ENCODE measurements around the gene ARHGAP31.
A peak's percentile ranks its signal among the peaks of the same experiment; 100 is the strongest.

ARHGAP31 gene

DNA sequence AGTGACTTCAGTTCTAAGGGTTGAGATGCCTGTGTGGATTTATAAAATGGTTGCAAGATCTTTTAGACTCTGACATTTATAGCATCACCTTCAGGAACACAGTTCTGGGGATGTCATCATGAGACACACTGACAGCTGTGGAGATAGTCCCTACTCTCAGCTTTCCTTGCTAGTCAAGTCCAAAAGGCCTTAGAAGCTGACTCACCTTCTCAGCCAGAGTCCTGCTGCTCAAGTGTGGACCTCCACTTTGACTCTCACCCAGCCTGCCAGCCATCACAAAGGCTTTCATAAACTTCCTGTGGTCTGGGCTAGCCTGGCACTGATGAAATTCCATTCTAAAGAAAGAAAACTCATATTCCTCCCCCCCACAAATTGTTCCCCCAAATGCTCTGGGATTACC lies 124.5 kb downstream of the ARHGAP31 start:
- H3K4me3 ChIP-seq (ENCODE audit: control insufficient read depth, low read depth, low read length), result no peak overlapping the region
- DNase-seq (ENCODE audit: low read depth), result peak; percentile 6
- TF ChIP-seq, protein P1, sequence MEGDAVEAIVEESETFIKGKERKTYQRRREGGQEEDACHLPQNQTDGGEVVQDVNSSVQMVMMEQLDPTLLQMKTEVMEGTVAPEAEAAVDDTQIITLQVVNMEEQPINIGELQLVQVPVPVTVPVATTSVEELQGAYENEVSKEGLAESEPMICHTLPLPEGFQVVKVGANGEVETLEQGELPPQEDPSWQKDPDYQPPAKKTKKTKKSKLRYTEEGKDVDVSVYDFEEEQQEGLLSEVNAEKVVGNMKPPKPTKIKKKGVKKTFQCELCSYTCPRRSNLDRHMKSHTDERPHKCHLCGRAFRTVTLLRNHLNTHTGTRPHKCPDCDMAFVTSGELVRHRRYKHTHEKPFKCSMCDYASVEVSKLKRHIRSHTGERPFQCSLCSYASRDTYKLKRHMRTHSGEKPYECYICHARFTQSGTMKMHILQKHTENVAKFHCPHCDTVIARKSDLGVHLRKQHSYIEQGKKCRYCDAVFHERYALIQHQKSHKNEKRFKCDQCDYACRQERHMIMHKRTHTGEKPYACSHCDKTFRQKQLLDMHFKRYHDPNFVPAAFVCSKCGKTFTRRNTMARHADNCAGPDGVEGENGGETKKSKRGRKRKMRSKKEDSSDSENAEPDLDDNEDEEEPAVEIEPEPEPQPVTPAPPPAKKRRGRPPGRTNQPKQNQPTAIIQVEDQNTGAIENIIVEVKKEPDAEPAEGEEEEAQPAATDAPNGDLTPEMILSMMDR (conservative IDR thresholded peaks at IDR 0.05; ENCODE audit: control insufficient read depth, insufficient read depth, low read depth, low read length), result no peak

DNA sequence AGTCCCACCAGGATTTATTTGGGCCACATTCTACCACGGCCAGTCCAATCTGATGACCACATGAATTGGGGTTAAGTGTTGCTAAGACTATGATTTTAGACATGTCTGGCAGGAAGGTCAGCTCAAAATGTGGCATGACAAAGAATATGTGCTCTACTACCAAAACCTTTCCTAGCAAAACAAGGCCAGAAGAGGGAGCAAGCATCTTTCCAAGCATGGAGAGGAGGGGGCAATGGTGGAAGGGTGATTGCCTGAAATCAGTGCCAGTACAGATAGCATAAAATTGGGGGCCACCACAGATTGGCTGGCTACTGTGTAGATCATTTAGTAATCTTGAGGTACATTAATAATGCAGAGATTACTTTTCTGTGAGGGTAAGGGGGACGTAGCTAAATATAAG lies 126.0 kb downstream of the ARHGAP31 start:
- DNase-seq (ENCODE audit: low read depth), result no peak
- H3K4me3 ChIP-seq (ENCODE audit: control insufficient read depth, low read depth, low read length), result no peak overlapping the region
- TF ChIP-seq, protein P1 (conservative IDR thresholded peaks at IDR 0.05; ENCODE audit: control insufficient read depth, insufficient read depth, low read depth, low read length), result no peak

DNA sequence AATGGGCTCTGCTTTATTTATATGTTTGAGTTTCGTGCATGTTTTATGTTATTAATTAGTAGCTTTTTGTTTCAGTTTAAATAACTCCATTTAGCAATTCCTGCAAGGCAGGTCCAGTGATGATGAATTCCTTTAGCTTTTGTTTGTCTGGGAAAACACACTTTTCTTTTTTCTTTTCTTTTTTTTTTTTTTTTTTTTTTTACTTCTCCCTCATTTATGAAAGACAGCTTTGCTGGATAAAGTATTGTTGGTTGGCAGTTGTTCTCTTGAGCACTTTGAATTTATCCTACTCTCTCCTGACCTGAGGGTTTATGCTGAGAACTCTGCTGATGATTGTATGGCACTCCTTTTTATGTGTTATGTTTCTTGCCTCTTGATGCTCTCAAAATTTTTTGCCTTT lies 133.5 kb downstream of the ARHGAP31 start:
- TF ChIP-seq, protein P1 (conservative IDR thresholded peaks at IDR 0.05; ENCODE audit: control insufficient read depth, insufficient read depth, low read depth, low read length), result no peak
- no peak overlapping the region for H3K4me3 ChIP-seq (ENCODE audit: control insufficient read depth, low read depth, low read length)
- peak; percentile 12 for DNase-seq (ENCODE audit: low read depth)

DNA sequence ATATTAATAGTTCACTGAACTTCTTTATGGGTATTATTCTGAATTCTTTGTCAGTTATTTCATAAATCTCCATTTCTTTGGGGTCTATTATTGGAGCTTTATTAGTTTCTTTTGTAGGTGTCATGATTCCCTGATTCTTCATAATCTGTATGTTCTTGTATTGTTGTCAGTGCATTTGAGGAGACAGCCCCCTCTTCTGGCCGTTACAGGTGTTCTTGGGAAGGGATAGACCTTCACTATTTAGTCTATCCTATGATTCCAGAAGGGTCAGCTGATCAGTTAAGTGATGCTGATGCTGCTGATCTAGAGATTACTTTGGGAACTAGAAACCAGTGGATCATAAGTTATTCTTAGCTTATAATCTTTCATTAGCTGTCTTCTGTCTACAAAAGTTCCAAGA lies 134.4 kb downstream of the ARHGAP31 start:
- TF ChIP-seq, protein P1 (conservative IDR thresholded peaks at IDR 0.05; ENCODE audit: control insufficient read depth, insufficient read depth, low read depth, low read length), result peak; percentile 15
- DNase-seq (ENCODE audit: low read depth), result peak; percentile 12
- H3K4me3 ChIP-seq (ENCODE audit: control insufficient read depth, low read depth, low read length), result no peak overlapping the region

DNA sequence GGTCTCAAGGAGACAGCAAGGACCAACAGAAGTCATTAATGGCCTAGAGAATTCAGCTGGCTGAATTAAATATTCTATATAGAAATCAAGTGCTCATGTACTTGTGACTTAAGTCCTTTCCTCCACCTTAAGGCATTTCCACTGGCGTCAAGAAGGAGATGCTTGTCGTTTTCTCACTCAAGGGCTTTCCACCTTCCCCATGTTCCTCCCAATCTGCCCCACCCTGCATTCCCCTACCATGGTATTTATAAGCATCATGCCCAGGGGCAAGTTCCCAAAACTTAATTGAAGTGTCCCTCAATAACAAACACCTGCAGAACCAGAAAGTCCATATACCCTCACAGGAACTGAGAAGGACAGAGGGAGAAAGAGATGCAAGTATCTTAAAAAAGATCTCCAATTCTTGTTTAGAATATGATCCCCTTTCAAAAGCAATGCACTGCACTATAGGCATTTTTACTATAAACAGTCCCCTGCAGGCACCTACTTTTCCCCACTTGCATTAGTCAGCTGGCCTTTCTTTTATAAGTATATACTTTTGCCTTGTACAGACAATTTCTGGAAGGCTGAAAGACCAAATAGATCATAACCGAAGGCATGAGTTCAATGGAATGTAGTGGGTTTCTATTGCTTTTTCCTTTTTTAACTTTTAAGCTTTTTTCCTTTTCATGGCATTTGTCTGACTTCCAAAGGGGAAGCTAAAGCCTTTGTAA lies 139.6 kb downstream of the ARHGAP31 start:
- TF ChIP-seq, protein P1 (conservative IDR thresholded peaks at IDR 0.05; ENCODE audit: control insufficient read depth, insufficient read depth, low read depth, low read length), result no peak
- no peak overlapping the region for H3K4me3 ChIP-seq (ENCODE audit: control insufficient read depth, low read depth, low read length)
- no peak for DNase-seq (ENCODE audit: low read depth)

DNA sequence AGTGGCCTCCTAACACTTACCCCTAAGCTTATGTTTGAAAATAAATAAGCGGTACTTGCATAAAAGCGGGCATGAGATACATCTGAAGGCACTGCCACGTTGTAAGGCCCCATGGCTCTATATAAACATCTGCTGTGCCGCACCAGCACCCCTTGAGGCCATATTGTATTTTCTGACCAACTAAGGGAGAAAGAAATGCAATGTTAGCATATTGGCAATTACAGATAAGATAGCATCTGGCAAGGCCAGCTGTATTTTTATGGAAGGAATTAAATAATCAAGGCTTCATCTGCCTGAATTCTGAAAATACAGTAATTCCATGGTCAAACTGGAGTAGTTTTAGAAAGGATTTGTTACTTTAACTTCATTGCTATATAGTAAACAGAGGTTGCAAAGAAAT lies 140.5 kb downstream of the ARHGAP31 start:
- no peak overlapping the region for H3K4me3 ChIP-seq (ENCODE audit: control insufficient read depth, low read depth, low read length)
- DNase-seq (ENCODE audit: low read depth), result no peak
- TF ChIP-seq, protein P1 (conservative IDR thresholded peaks at IDR 0.05; ENCODE audit: control insufficient read depth, insufficient read depth, low read depth, low read length), result no peak
